NCI-H1930 (cell line): ENCODE data around the gene CALML5.

Experiments used
- DNase-seq, 2 experiments: peaks; one replicate each; lab custom pipeline; 2025; lab: John Stamatoyannopoulos, UW

The CALML5 gene

GRCh38 chr10:5499493-5500140 lies at the start of gene CALML5:
TSS of gene CALML5 (minus strand) at chr10:5499570. CDS start at chr10:5499438, 132 bp downstream.
- no peak for DNase-seq

- DNase-seq, result no peak
Observed at GRCh38 chr10:5547931-5548660, 48.7 kb upstream of the CALML5 start.

- no peak for DNase-seq
Observed at GRCh38 chr10:5547681-5547930, 48.2 kb upstream of the CALML5 start.

GRCh38 chr10:5546891-5547680 lies 47.7 kb upstream of the CALML5 start:
- no peak for DNase-seq

GRCh38 chr10:5545778-5546710 lies 46.7 kb upstream of the CALML5 start:
- DNase-seq, result no peak

GRCh38 chr10:5545426-5545777 lies 46.0 kb upstream of the CALML5 start:
- no peak for DNase-seq

GRCh38 chr10:5545011-5545410 lies 45.6 kb upstream of the CALML5 start:
- DNase-seq, result no peak

- no peak for DNase-seq
Observed at GRCh38 chr10:5544216-5544805, 44.9 kb upstream of the CALML5 start.

- DNase-seq, result no peak
Observed at GRCh38 chr10:5543623-5544022, 44.3 kb upstream of the CALML5 start.

GRCh38 chr10:5542100-5542499 lies 42.7 kb upstream of the CALML5 start:
- no peak for DNase-seq

- DNase-seq, result no peak
Observed at GRCh38 chr10:5540891-5541290, 41.5 kb upstream of the CALML5 start.

GRCh38 chr10:5540080-5540479 lies 40.7 kb upstream of the CALML5 start:
- DNase-seq, result no peak

- DNase-seq, result no peak
Observed at GRCh38 chr10:5538892-5539651, 39.7 kb upstream of the CALML5 start.

- no peak for DNase-seq
Observed at GRCh38 chr10:5538446-5538845, 39.1 kb upstream of the CALML5 start.

GRCh38 chr10:5537684-5538083 lies 38.3 kb upstream of the CALML5 start:
- DNase-seq, result no peak

- no peak for DNase-seq
Observed at GRCh38 chr10:5536486-5537081, 37.2 kb upstream of the CALML5 start.

- DNase-seq, result no peak
Observed at GRCh38 chr10:5534880-5535856, 35.8 kb upstream of the CALML5 start.

GRCh38 chr10:5534051-5534821 lies 34.9 kb upstream of the CALML5 start:
- no peak for DNase-seq
